ENCODE results near the gene PNCK. TPM values are rescaled to one million over a fixed set of nuclear protein-coding genes. Genes with fewer than 3 reads are reported as not detected.
A peak's percentile ranks its signal among the peaks of the same experiment; 100 is the strongest.

The PNCK gene
- total and polyA plus RNA-seq, 2 of the 13 experiments (the other 11 are each of a cell fraction or from before 2014, with no cell fraction given): 33.1 TPM; not detected in 1

- TF ChIP-seq ARID4A (CRISPR knock-in tag; IDR thresholded peaks at IDR 0.05; ENCODE audit: borderline replicate concordance) (no peak), ZNF460 (CRISPR knock-in tag; IDR thresholded peaks at IDR 0.05; ENCODE audit: borderline replicate concordance) (no peak), CEBPZ (IDR thresholded peaks at IDR 0.05; ENCODE audit: low read length) (no peak), ZNF768 (CRISPR knock-in tag; IDR thresholded peaks at IDR 0.05) (no peak; the same call in 1 of the 2 replicates), NONO (IDR thresholded peaks at IDR 0.05) (no peak), NONO (CRISPR knock-in tag; conservative IDR thresholded peaks at IDR 0.05) (0 out of 2 replicates have a peak, but pooled peaks have one; percentile 27), REL (CRISPR knock-in tag; conservative IDR thresholded peaks at IDR 0.05) (0 out of 2 replicates have a peak, but pooled peaks have one; percentile 77), ZHX2 (IDR thresholded peaks at IDR 0.05; ENCODE audit: low read depth) (0 out of 2 replicates have a peak, but pooled peaks have one; percentile 6), ZHX2 (CRISPR knock-in tag; IDR thresholded peaks at IDR 0.05; ENCODE audit: borderline replicate concordance) (no peak), ZNF577 (CRISPR knock-in tag; IDR thresholded peaks at IDR 0.05; ENCODE audit: borderline replicate concordance, low read depth) (no peak), ZMYM2 (CRISPR knock-in tag; IDR thresholded peaks at IDR 0.05) (no peak), REPIN1 (CRISPR knock-in tag; IDR thresholded peaks at IDR 0.05; ENCODE audit: borderline replicate concordance, low read depth) (no peak; the same call in 1 of the 2 replicates), ZNF263 (CRISPR knock-in tag; IDR thresholded peaks at IDR 0.05) (no peak), ZNF326 (CRISPR knock-in tag; IDR thresholded peaks at IDR 0.05; ENCODE audit: borderline replicate concordance) (0 out of 2 replicates have a peak, but pooled peaks have one; percentile 0), ZNF235 (CRISPR knock-in tag; IDR thresholded peaks at IDR 0.05; ENCODE audit: borderline replicate concordance) (no peak)
These were observed 45.5 kb downstream of the PNCK start (continued) for GRCh38 chrX:153628129-153628528.

All from HepG2 (cell line).